ENCODE results near the gene U2AF1L4. TPM values are rescaled to one million over a fixed set of nuclear protein-coding genes. Genes with fewer than 3 reads are reported as not detected.

Gene U2AF1L4
- total and polyA plus RNA-seq, 5 experiments from 2014 or later = 43.1 to 93.1 (median 53.1) TPM

GRCh38 chr19:35716801-35717664 is 28.2 kb downstream of the U2AF1L4 start:
- POLR2A ChIA-PET = interaction anchor here (0.8 to 3.0 kb wide), 5 partner anchors 14 to 31 kb away, joined by 3 to 29 read pairs (median 4); partner anchors contain the start of genes IGFLR1 and LIN37
- peak; percentile 83 to 85 for ATAC-seq
- no peaks in the 10 kb centered on the region for H3K27me3 Mint-ChIP-seq
- peaks cover 0 to 17% (median 0%) of the 10 kb centered on the region in 3 donors for H3K36me3 Mint-ChIP-seq
- peak overlapping the region; percentile 89 to 97 (median 94) for H3K27ac Mint-ChIP-seq
- H3K4me1 Mint-ChIP-seq = peaks cover 41 to 74% (median 64%) of the 10 kb centered on the region in 4 donors
- peak; percentile 73 to 99 (median 96) for DNase-seq
- H3K4me3 Mint-ChIP-seq = peak overlapping the region; percentile 89 to 99 (median 94)
- H3K9me3 Mint-ChIP-seq = no peaks in the 10 kb centered on the region

DNA sequence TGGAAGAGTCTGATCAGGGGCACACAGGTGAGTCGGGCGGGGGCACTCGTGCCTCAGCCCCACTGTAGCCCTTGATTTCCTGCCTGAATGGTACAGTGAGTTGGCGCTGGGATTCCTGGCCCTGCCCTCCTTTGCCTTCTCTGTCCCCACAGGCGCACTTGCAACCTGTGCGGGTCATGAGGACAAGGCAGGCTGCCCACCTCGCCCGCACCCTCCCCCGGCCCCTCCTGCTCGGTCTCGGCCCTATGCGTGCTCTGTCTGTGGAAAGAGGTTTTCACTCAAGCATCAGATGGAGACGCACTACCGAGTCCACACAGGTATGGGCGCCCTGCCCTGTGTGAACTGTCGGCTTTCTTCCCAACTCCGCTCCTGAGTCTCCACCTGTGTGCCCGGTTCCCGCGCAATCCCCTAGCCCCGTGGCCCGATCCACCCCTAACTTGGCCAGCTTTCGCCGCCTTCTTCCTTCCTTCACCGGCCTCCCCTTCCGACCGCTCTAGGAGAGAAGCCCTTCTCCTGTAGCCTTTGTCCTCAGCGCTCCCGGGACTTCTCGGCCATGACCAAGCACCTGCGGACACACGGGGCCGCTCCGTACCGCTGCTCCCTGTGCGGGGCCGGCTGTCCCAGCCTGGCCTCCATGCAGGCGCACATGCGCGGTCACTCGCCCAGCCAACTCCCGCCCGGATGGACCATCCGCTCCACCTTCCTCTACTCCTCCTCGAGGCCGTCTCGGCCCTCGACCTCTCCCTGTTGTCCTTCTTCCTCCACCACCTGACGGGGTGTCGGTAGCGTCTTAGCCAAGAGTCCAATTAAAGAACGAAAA is 29.0 kb downstream of the U2AF1L4 start:
- Mint-ChIP-seq H3K9me3 (no peaks in the 10 kb centered on the region), H3K4me3 (peak overlapping the region; percentile 89 to 99 (median 94)), H3K4me1 (peaks cover 42 to 77% (median 65%) of the 10 kb centered on the region in 4 donors), H3K27ac (peak overlapping the region; percentile 89 to 97 (median 94)), H3K27me3 (no peaks in the 10 kb centered on the region), H3K36me3 (peaks cover 0 to 9% (median 0%) of the 10 kb centered on the region in 3 donors)
- ATAC-seq (no peak), DNase-seq (peak in 3 of 10 donors; percentile 22 to 32 (median 27))
- POLR2A ChIA-PET = interaction anchor here (1.0 to 4.9 kb wide), 4 partner anchors 14 to 24 kb away, joined by 3 to 24 read pairs (median 8); no protein-coding TSS in a partner anchor

DNA sequence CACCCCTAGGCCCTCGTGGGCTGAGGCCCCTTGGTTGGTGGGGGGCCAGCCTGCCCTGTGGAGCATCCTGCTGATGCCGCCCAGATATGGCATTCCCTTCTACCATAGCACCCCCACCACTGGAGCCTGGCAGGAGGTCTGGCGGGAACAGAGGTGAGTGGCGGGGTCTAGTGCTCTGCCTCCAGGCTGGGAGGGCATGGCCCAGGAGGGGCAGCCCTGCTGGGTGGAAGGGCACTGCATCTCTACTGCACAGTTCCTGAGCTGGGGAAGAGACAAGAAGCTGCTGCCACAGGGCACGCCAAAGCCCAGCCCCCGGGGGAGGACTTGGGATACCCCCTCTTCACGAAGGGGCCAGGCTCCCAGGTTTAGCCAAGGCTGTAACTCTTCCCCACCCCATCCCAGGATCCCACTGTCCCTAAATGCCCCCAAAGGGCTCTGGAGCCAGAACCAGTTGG is 29.8 kb downstream of the U2AF1L4 start:
- no peak for DNase-seq
- no peaks in the 10 kb centered on the region for H3K9me3 Mint-ChIP-seq
- POLR2A ChIA-PET = interaction anchor here (1.0 to 4.9 kb wide), 4 partner anchors 13 to 25 kb away, joined by 3 to 24 read pairs (median 8); no protein-coding TSS in a partner anchor
- H3K4me3 Mint-ChIP-seq = peak overlapping the region in 5 of 10 donors; percentile 92 to 99 (median 94)
- H3K4me1 Mint-ChIP-seq = peaks cover 45 to 78% (median 70%) of the 10 kb centered on the region in 4 donors
- ATAC-seq = no peak
- H3K27me3 Mint-ChIP-seq = no peaks in the 10 kb centered on the region
- peak overlapping the region in 5 of 10 donors; percentile 56 to 97 (median 95) for H3K27ac Mint-ChIP-seq
- H3K36me3 Mint-ChIP-seq = peaks cover 0 to 4% (median 0%) of the 10 kb centered on the region in 3 donors

DNA sequence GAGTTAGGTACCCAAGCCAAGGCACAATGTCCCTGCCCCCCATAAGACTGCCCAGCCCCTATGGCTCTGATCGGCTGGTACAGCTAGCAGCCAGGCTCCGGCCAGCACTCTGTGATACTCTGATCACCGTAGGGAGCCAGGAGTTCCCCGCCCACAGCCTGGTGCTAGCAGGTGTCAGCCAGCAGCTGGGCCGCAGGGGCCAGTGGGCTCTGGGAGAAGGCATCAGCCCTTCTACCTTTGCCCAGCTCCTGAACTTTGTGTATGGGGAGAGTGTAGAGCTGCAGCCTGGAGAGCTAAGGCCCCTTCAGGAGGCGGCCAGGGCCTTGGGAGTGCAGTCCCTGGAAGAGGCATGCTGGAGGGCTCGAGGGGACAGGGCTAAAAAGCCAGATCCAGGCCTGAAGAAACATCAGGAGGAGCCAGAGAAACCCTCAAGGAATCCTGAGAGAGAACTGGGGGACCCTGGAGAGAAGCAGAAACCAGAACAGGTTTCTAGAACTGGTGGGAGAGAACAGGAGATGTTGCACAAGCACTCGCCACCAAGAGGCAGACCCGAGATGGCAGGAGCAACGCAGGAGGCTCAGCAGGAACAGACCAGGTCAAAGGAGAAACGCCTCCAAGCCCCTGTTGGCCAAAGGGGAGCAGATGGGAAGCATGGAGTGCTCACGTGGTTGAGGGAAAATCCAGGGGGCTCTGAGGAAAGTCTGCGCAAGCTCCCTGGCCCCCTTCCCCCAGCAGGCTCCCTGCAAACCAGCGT is 30.4 kb downstream of the U2AF1L4 start:
- Mint-ChIP-seq H3K36me3 (no peaks in the 10 kb centered on the region), H3K27ac (peak overlapping the region in 9 of 10 donors; percentile 3 to 93 (median 58)), H3K27me3 (no peaks in the 10 kb centered on the region), H3K4me1 (peaks cover 42 to 74% (median 66%) of the 10 kb centered on the region in 4 donors), H3K9me3 (no peaks in the 10 kb centered on the region), H3K4me3 (peak overlapping the region in 9 of 10 donors; percentile 9 to 81 (median 56))
- no peak for ATAC-seq
- POLR2A ChIA-PET = interaction anchor here (1.4 to 4.9 kb wide), 3 partner anchors 12 to 20 kb away, joined by 3 to 24 read pairs (median 13); no protein-coding TSS in a partner anchor
- no peak for DNase-seq

GRCh38 chr19:35713904-35714495 is 31.2 kb downstream of the U2AF1L4 start:
- POLR2A ChIA-PET = interaction anchor here (3.3 to 4.9 kb wide), 2 partner anchors 11 to 19 kb away, joined by 13 to 24 read pairs; no protein-coding TSS in a partner anchor
- H3K27ac Mint-ChIP-seq = peak overlapping the region; percentile 29 to 96 (median 86)
- DNase-seq = no peak
- ATAC-seq = no peak
- no peaks in the 10 kb centered on the region for H3K9me3 Mint-ChIP-seq
- no peaks in the 10 kb centered on the region for H3K36me3 Mint-ChIP-seq
- peak overlapping the region; percentile 44 to 81 (median 68) for H3K4me3 Mint-ChIP-seq
- H3K27me3 Mint-ChIP-seq = no peaks in the 10 kb centered on the region
- peaks cover 40 to 67% (median 59%) of the 10 kb centered on the region in 4 donors for H3K4me1 Mint-ChIP-seq

DNA sequence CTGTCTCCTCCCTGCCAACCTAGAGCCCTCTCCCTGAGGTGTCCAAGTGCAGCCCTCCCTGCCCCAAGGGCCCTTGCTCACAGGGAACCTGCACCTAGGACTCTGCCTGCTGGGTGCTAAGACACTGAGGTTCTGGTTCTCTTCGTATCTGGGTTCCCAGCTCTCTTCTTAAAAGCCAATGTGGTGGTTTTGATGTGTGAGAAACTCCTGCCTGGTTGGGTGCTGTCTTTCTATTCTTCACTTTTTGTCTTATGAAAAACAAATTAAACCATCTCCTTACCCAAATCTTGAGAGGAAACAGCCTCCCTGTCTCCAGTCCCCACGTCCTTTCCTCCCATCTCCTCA is 31.7 kb downstream of the U2AF1L4 start:
- Mint-ChIP-seq H3K27ac (peak overlapping the region; percentile 50 to 96 (median 92)), H3K9me3 (no peaks in the 10 kb centered on the region), H3K27me3 (no peaks in the 10 kb centered on the region), H3K36me3 (no peaks in the 10 kb centered on the region), H3K4me3 (peak overlapping the region; percentile 44 to 81 (median 68)), H3K4me1 (peaks cover 40 to 62% (median 55%) of the 10 kb centered on the region in 4 donors)
- DNase-seq = peak in 2 of 10 donors; percentile 23 to 59
- POLR2A ChIA-PET = interaction anchor here (1.0 to 4.9 kb wide), 3 partner anchors 11 to 23 kb away, joined by 3 to 24 read pairs (median 13); no protein-coding TSS in a partner anchor
- peak in 1 of 2 donors; percentile 6 for ATAC-seq

GRCh38 chr19:35712567-35713505 is 32.4 kb downstream of the U2AF1L4 start:
- peak overlapping the region; percentile 23 to 81 (median 71) for H3K4me3 Mint-ChIP-seq
- ATAC-seq = peak in 1 of 2 donors; percentile 26
- H3K27ac Mint-ChIP-seq = peak overlapping the region; percentile 73 to 96 (median 92)
- H3K27me3 Mint-ChIP-seq = no peaks in the 10 kb centered on the region
- H3K9me3 Mint-ChIP-seq = no peaks in the 10 kb centered on the region
- H3K36me3 Mint-ChIP-seq = no peaks in the 10 kb centered on the region
- POLR2A ChIA-PET = interaction anchor here (0.6 to 4.9 kb wide), 5 partner anchors 10 to 28 kb away, joined by 3 to 24 read pairs (median 8); no protein-coding TSS in a partner anchor
- H3K4me1 Mint-ChIP-seq = peaks cover 40 to 61% (median 55%) of the 10 kb centered on the region in 4 donors
- DNase-seq = peak in 6 of 10 donors; percentile 44 to 56 (median 52)

- Mint-ChIP-seq H3K27ac (peak overlapping the region in 6 of 10 donors; percentile 0 to 82 (median 44)), H3K27me3 (no peaks in the 10 kb centered on the region), H3K36me3 (no peaks in the 10 kb centered on the region), H3K4me3 (peak overlapping the region in 2 of 10 donors; percentile 26 to 43), H3K4me1 (peaks cover 33 to 53% (median 44%) of the 10 kb centered on the region in 4 donors), H3K9me3 (no peaks in the 10 kb centered on the region)
- ATAC-seq = no peak
- no peak for DNase-seq
- POLR2A ChIA-PET = interaction anchor here (0.5 to 4.9 kb wide), 2 partner anchors 8 to 13 kb away, joined by 3 to 24 read pairs; no protein-coding TSS in a partner anchor
Observed at GRCh38 chr19:35710784-35711723, 34.2 kb downstream of the U2AF1L4 start.

- Mint-ChIP-seq H3K4me3 (no peak overlapping the region), H3K4me1 (peaks cover 15 to 28% (median 21%) of the 10 kb centered on the region in 4 donors), H3K9me3 (no peaks in the 10 kb centered on the region), H3K27me3 (no peaks in the 10 kb centered on the region), H3K36me3 (no peaks in the 10 kb centered on the region), H3K27ac (no peak overlapping the region)
- ATAC-seq (no peak), DNase-seq (no peak)
- POLR2A ChIA-PET = no interaction called here
Observed at GRCh38 chr19:35708391-35708790, 36.8 kb downstream of the U2AF1L4 start.

All from naive thymus-derived CD8-positive, alpha-beta T cell (primary cell).